PFSK-1 (cell line): ENCODE results near the gene C13orf46.

Experiments used
- FOXP2 ChIP-seq: optimal IDR thresholded peaks from 2 replicates; pipeline ENCODE3; 2011; ENCODE audit warnings: borderline replicate concordance, control low read depth, inconsistent platforms; ENCODE audit not compliant: insufficient read depth; ENCODE audit errors: extremely low read length, extremely low read depth
- POLR2AphosphoS5 ChIP-seq: IDR thresholded peaks from 2 replicates; pipeline ENCODE4 v1.6.1; 2012; ENCODE audit warnings: low read depth, mild to moderate bottlenecking, control low read depth, low read length, moderate library complexity
- SIN3A ChIP-seq: IDR thresholded peaks from 2 replicates; pipeline ENCODE4 v1.6.1; 2012; ENCODE audit warnings: mild to moderate bottlenecking, low read length, moderate library complexity, borderline replicate concordance; ENCODE audit not compliant: insufficient read depth
- TAF1 ChIP-seq: IDR thresholded peaks from 2 replicates; pipeline ENCODE4 v1.6.1; 2012; ENCODE audit warnings: low read length, control low read depth, borderline replicate concordance; ENCODE audit not compliant: insufficient read depth
- TF ChIP-seq, protein P1 (sequence below), 2 experiments: IDR thresholded peaks; 2 replicates each; pipeline versions ENCODE4 v1.6.1 to v1.8.0; 2011 to 2012; ENCODE audit warnings: low read depth in 2 of 2, low read length in 2 of 2, control low read depth in 1 of 2, inconsistent platforms in 1 of 2, mild to moderate bottlenecking in 1 of 2, moderate library complexity in 1 of 2; ENCODE audit not compliant: insufficient read depth in 1 of 2

C13orf46 gene

GRCh38 chr13:114009590-114010400 lies 35.9 kb upstream of the C13orf46 start:
- TF ChIP-seq TAF1 (no peak), SIN3A (no peak), FOXP2 (no peak), POLR2AphosphoS5 (no peak)
- TF ChIP-seq, protein P1, sequence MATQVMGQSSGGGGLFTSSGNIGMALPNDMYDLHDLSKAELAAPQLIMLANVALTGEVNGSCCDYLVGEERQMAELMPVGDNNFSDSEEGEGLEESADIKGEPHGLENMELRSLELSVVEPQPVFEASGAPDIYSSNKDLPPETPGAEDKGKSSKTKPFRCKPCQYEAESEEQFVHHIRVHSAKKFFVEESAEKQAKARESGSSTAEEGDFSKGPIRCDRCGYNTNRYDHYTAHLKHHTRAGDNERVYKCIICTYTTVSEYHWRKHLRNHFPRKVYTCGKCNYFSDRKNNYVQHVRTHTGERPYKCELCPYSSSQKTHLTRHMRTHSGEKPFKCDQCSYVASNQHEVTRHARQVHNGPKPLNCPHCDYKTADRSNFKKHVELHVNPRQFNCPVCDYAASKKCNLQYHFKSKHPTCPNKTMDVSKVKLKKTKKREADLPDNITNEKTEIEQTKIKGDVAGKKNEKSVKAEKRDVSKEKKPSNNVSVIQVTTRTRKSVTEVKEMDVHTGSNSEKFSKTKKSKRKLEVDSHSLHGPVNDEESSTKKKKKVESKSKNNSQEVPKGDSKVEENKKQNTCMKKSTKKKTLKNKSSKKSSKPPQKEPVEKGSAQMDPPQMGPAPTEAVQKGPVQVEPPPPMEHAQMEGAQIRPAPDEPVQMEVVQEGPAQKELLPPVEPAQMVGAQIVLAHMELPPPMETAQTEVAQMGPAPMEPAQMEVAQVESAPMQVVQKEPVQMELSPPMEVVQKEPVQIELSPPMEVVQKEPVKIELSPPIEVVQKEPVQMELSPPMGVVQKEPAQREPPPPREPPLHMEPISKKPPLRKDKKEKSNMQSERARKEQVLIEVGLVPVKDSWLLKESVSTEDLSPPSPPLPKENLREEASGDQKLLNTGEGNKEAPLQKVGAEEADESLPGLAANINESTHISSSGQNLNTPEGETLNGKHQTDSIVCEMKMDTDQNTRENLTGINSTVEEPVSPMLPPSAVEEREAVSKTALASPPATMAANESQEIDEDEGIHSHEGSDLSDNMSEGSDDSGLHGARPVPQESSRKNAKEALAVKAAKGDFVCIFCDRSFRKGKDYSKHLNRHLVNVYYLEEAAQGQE (IDR thresholded peaks at IDR 0.05; ENCODE audit: insufficient read depth in 1 of 2, low read depth in 2 of 2, low read length in 2 of 2) = no peak

DNA sequence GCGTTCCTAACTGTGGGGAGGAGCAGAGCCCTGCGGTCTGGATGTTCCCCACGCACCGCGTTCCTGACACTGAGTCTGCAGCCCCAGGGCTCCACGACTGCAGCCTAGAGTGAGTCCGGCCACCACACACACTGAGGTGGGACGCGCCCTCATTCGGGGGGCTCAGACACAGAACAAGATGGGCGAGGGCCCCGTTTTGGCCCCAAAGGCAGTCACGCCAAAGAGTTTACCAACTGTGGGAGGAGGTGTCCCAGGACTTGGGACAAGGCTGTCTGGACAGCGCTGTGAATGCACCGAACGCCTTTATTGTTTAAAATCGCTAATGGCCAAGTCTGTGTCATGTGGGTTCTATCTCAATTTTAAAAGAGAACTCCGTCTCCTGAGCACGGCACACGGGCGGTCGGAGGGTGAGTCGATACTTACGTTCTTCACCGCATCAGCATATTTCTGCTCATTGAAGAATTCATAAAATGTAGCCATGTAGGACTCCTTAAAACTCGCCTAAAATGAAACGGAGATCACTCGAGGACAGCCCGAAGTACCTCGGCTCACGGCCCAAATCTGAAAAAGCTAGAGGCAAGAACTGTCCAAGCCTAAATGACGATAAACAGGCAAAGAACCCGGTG lies 35.2 kb upstream of the C13orf46 start:
- no peak for TF ChIP-seq SIN3A
- TF ChIP-seq, protein P1 (IDR thresholded peaks at IDR 0.05; ENCODE audit: insufficient read depth in 1 of 2, low read depth in 2 of 2, low read length in 2 of 2) = no peak
- no peak for TF ChIP-seq FOXP2
- TF ChIP-seq TAF1 = no peak
- TF ChIP-seq POLR2AphosphoS5 = no peak

- TF ChIP-seq FOXP2 = no peak
- TF ChIP-seq POLR2AphosphoS5 = no peak
- no peak for TF ChIP-seq SIN3A
- no peak for TF ChIP-seq TAF1
- TF ChIP-seq, protein P1 (IDR thresholded peaks at IDR 0.05; ENCODE audit: insufficient read depth in 1 of 2, low read depth in 2 of 2, low read length in 2 of 2) = no peak
These were observed 33.7 kb upstream of the C13orf46 start for GRCh38 chr13:114007566-114007965.

GRCh38 chr13:114005206-114005724 lies 31.4 kb upstream of the C13orf46 start:
- TF ChIP-seq SIN3A = no peak
- TF ChIP-seq FOXP2 = no peak
- TF ChIP-seq TAF1 = no peak
- TF ChIP-seq, protein P1 (IDR thresholded peaks at IDR 0.05; ENCODE audit: insufficient read depth in 1 of 2, low read depth in 2 of 2, low read length in 2 of 2) = no peak
- TF ChIP-seq POLR2AphosphoS5 = no peak
